Cardiac fibroblast (primary cell): Measurements from ENCODE around the gene FBXL13.

ENCODE experiments used
- DNase-seq, 2 donors: peaks; one replicate each; pipeline versions ENCODE4 v3.0.0 to v3.0.0-alpha.2; 2010; ENCODE audit warnings: low read depth in 2 of 2
- H3K4me3 ChIP-seq, 2 donors: replicated peaks in 1 of 2; 1 replicate in 1 of 2; 2 replicates in 1 of 2; pipeline ENCODE4 v1.5.1; 2011; ENCODE audit warnings: low read depth in 2 of 2, low read length in 2 of 2, mild to moderate bottlenecking in 2 of 2, moderate library complexity in 1 of 2
- TF ChIP-seq, protein P1 (sequence below): IDR thresholded peaks from one replicate; pipeline ENCODE4 v1.5.1; 2011; ENCODE audit warnings: low read depth, mild to moderate bottlenecking, low read length, inconsistent platforms

The FBXL13 gene

DNA sequence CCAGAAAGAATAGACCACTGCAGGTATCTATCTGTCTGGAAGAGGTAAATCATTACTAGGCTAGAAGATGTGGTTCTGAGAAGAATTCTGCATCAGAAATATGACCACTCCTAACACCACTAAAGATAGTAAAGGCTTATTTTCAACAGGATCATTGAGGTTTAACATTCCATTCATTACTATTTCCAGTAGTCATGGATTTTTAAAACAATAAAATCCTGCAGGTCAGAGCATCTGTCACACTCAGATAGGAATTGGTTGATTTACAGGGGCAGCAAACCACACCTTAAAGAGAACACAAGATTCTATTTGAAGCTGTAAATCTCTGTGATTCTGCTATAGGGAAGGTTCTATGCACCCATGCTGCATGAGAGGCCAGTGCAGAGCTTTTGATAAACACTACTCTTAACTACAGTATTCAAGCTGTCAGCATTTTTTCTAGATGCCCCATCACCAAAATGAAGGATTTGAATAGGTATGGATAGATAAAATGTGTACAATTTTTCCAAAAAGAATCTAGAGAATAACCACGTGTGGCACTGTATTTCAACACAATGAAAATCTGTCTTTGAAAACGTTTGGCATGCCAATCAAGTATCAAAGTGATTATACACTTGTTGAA, 147.2 kb downstream of the FBXL13 start:
- no peak overlapping the region for H3K4me3 ChIP-seq
- TF ChIP-seq, protein P1, sequence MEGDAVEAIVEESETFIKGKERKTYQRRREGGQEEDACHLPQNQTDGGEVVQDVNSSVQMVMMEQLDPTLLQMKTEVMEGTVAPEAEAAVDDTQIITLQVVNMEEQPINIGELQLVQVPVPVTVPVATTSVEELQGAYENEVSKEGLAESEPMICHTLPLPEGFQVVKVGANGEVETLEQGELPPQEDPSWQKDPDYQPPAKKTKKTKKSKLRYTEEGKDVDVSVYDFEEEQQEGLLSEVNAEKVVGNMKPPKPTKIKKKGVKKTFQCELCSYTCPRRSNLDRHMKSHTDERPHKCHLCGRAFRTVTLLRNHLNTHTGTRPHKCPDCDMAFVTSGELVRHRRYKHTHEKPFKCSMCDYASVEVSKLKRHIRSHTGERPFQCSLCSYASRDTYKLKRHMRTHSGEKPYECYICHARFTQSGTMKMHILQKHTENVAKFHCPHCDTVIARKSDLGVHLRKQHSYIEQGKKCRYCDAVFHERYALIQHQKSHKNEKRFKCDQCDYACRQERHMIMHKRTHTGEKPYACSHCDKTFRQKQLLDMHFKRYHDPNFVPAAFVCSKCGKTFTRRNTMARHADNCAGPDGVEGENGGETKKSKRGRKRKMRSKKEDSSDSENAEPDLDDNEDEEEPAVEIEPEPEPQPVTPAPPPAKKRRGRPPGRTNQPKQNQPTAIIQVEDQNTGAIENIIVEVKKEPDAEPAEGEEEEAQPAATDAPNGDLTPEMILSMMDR = no peak
- DNase-seq = peak in 1 of 2 donors; percentile 28

DNA sequence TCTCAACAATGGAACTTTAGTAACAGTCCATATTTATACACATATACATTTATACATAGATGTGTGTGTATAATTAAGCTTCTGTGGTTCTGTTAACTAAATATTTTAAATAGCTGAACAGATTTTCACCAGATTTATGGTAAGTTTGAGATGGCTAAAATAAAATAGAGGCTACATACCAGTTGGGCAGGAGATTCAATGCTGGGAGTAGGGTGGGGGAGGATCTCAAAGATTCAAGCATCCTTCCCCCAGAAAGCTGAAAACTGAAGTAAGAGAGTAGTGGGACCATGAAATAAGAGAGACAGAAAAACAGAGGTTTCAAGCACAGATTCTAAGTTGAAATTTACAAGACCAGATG, 147.8 kb downstream of the FBXL13 start:
- TF ChIP-seq, protein P1 = no peak
- H3K4me3 ChIP-seq = no peak overlapping the region
- no peak for DNase-seq

DNA sequence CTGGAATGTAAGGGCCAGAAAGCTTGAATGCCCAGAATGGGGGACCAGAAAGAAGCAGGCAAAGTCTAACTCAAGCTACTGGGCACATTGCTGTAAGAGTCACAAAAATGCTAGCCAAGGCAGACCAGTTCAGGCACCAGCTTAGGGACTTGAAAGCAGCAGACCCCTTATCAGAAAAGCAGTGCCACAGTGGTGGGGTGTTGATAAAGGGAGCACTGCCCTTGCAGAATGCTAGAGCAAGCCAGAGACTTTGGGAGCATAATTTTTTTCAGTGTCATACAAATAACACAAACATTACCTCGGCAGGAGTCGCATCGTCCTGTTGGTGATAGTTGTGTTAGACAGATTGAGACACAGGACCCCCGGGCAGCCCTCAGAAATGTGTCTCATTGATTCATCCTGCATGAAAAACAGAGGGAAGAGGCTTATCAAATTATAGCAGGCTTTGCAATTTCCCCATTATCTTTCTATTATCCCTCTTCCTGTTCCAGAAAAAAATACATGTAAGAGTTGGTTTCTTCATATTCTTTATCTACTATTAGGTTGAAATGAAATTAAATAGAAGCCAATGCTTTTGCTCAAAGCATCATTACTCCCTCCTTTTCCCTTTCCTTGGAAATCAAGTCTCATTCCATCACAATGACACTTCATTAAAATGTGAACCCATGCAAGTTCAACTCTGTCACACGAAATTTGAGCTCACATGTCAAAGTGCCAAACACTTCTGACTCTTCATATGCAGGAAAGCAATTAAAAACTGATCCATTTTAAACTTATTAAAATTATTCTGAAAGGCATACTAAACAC, 148.4 kb downstream of the FBXL13 start:
- no peak overlapping the region for H3K4me3 ChIP-seq
- TF ChIP-seq, protein P1 = no peak
- DNase-seq = peak; percentile 17 to 51

DNA sequence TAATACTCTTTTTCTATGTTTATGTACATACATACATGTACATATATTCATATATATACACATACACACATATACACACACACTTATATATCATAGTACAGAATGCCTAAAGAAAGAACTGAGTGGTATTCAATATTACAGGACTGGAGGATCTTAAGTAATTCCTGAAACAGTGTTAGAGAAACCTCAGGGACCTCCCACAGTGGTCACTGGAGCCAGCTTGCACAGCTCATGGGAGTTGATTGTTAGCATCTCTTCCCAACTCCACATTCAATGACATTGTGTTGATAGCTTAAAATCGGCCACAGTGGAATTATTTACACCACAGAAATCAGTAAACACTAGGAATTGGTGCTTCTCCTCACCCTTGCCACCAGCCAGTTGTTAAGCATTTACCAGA, 155.8 kb downstream of the FBXL13 start:
- peak in 1 of 2 donors; percentile 32 for DNase-seq
- TF ChIP-seq, protein P1 = no peak
- no peak overlapping the region for H3K4me3 ChIP-seq

DNA sequence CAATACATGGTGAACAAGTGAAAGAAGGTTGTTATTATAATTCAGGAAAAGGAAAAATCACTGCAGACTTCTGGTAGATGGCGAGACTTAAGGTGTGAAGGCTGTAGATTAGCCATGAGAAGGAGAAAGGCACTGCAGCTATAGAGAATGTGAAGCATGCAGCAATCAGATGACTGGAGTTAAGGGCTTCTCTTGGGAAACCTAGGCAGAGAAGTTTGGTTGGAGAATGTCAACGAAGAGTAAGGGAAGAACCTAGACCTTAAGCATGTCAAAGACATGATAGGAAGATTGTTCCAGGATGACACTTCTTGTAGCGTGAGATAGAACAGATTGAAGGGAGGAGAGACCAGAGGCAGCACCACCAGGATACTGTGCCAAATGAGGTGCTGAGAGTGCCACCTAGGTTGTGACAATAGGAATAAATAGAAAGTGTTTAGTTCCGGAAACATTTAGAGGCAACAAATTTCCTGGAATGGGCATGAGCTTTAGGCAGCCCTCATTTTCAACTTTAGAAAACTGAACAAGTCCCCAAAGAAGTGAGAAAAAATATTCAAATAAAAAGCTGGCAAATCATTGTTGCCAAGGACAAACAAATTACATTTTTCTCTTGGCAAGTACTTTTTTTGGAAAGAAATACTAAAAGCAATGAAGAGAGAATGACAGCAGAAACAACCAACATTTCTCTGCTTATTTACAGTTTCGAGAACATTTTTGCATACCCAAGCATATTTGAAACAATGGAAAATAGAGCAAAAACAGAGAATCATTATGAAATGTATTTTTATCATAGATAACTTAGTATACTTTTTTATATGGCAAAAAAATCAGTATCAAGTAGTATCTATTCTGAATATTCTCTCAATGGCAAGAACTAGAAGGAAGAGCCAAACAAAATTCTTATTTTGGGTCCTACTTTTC, 156.9 kb downstream of the FBXL13 start:
- TF ChIP-seq, protein P1 = no peak
- DNase-seq = no peak
- H3K4me3 ChIP-seq = no peak overlapping the region

DNA sequence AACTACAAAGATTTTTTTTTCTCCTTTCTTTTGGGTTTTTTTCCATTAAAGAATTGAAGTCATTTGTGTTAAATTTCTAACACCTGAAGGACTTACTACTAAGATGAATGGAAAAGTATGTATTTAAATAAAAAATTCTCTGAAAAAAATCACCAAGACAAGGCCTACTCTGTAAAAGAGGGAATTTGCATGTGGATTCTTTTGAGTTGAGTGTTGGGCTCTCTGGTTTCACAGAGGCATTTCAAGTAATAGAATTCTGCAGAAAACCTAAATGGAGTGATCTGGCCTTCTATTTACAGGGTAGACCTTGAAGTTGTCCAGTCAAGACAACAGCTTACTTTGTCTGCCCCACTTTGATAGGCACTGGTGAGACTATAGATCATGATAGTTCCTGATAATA, 157.7 kb downstream of the FBXL13 start:
- TF ChIP-seq, protein P1 = no peak
- H3K4me3 ChIP-seq = no peak overlapping the region
- peak in 1 of 2 donors; percentile 68 for DNase-seq
